SK-N-SH treated with all-trans-retinoic acid at 6 μM for 48 hours (cell line): ENCODE results near the gene POLR2M.

Source experiments
- ATAC-seq: fragments of 200-7000 bp; cut with Tn5 transposase; 3 replicates; pipeline ENCODE4 v1.9.1; 2020; ENCODE audit warnings: mild to moderate bottlenecking, moderate library complexity
- BACH2 ChIP-seq: fragments of 250-450 bp; sonication (Bioruptor Pico); IDR thresholded peaks from 2 replicates; pipeline ENCODE4 v1.9.0; 2021; ENCODE audit warnings: mild to moderate bottlenecking, borderline replicate concordance
- CREB5 ChIP-seq: fragments of 250-450 bp; sonication (Bioruptor Pico); IDR thresholded peaks from 2 replicates; pipeline ENCODE4 v1.5.1; 2020; ENCODE audit warnings: low read depth, mild to moderate bottlenecking, moderate library complexity
- CSDC2 ChIP-seq: fragments of 250-450 bp; sonication (Bioruptor Pico); IDR thresholded peaks from 2 replicates; pipeline ENCODE4 v1.5.0; 2020; ENCODE audit warnings: mild to moderate bottlenecking, moderate library complexity
- ESRRG ChIP-seq: fragments of 250-450 bp; sonication (Bioruptor Pico); IDR thresholded peaks from 2 replicates; pipeline ENCODE4 v1.6.1; 2021; ENCODE audit warnings: mild to moderate bottlenecking
- GLIS3 ChIP-seq: fragments of 250-450 bp; sonication (Bioruptor Pico); IDR thresholded peaks from 2 replicates; pipeline ENCODE4 v1.5.0; 2020; ENCODE audit warnings: mild to moderate bottlenecking, moderate library complexity
- ISL1 ChIP-seq: fragments of 250-450 bp; sonication (Bioruptor Pico); IDR thresholded peaks from 2 replicates; pipeline ENCODE4 v2.1.2; 2022; ENCODE audit warnings: mild to moderate bottlenecking, moderate library complexity
- OSR1 ChIP-seq: fragments of 250-450 bp; sonication (Bioruptor Pico); IDR thresholded peaks from 2 replicates; pipeline ENCODE4 v1.8.0; 2022; ENCODE audit warnings: moderate library complexity, mild to moderate bottlenecking, inconsistent platforms
- PPARA ChIP-seq: fragments of 250-450 bp; sonication (Bioruptor Pico); IDR thresholded peaks from 2 replicates; pipeline ENCODE4 v1.5.0; 2020; ENCODE audit warnings: mild to moderate bottlenecking, borderline replicate concordance
- SNAI2 ChIP-seq: fragments of 250-450 bp; sonication (Bioruptor Pico); IDR thresholded peaks from 2 replicates; pipeline ENCODE4 v1.5.0; 2020; ENCODE audit warnings: mild to moderate bottlenecking, moderate library complexity
- TCF4 ChIP-seq: fragments of 250-450 bp; sonication (Bioruptor Pico); IDR thresholded peaks from 2 replicates; pipeline ENCODE4 v1.8.0; 2021; ENCODE audit warnings: mild to moderate bottlenecking, moderate library complexity, borderline replicate concordance
- TOX ChIP-seq: fragments of 250-450 bp; sonication (Bioruptor Pico); IDR thresholded peaks from 2 replicates; pipeline ENCODE4 v1.8.0; 2021; ENCODE audit warnings: mild to moderate bottlenecking, moderate library complexity, borderline replicate concordance
- TSHZ2 ChIP-seq: fragments of 250-450 bp; sonication (Bioruptor Pico); IDR thresholded peaks from 2 replicates; pipeline ENCODE4 v1.5.0; 2020; ENCODE audit warnings: mild to moderate bottlenecking, moderate library complexity
- ZC3H10 ChIP-seq: fragments of 250-450 bp; sonication (Bioruptor Pico); IDR thresholded peaks from 2 replicates; pipeline ENCODE4 v1.5.1; 2021; ENCODE audit warnings: mild to moderate bottlenecking, moderate library complexity
- ZFP3 ChIP-seq: fragments of 250-450 bp; sonication (Bioruptor Pico); IDR thresholded peaks from 2 replicates; pipeline ENCODE4 v1.5.0; 2020; ENCODE audit warnings: mild to moderate bottlenecking, moderate library complexity
- ZFP30 ChIP-seq: fragments of 450-650 bp; formaldehyde crosslinking; IDR thresholded peaks from 2 replicates; pipeline ENCODE4 v1.5.0; 2022; ENCODE audit warnings: mild to moderate bottlenecking, moderate library complexity
- ZNF565 ChIP-seq: fragments of 450-650 bp; formaldehyde crosslinking; conservative IDR thresholded peaks from 2 replicates; pipeline ENCODE4 v1.5.0; 2020; ENCODE audit warnings: low read depth, mild to moderate bottlenecking, moderate library complexity
- ZNF70 ChIP-seq: fragments of 450-650 bp; formaldehyde crosslinking; IDR thresholded peaks from 2 replicates; pipeline ENCODE4 v1.5.0; 2020; ENCODE audit warnings: mild to moderate bottlenecking, moderate library complexity
- ZNF8 ChIP-seq: fragments of 450-650 bp; formaldehyde crosslinking; IDR thresholded peaks from 2 replicates; pipeline ENCODE4 v1.5.0; 2020; ENCODE audit warnings: mild to moderate bottlenecking, moderate library complexity
- TF ChIP-seq, protein P1 (sequence below): fragments of 250-450 bp; sonication (Bioruptor Pico); IDR thresholded peaks from 2 replicates; pipeline ENCODE4 v1.8.0; 2021; ENCODE audit warnings: low read depth, mild to moderate bottlenecking, moderate library complexity, borderline replicate concordance
- TF ChIP-seq, protein P2 (sequence below): fragments of 250-450 bp; sonication (Bioruptor Pico); IDR thresholded peaks from 2 replicates; pipeline ENCODE4 v1.8.0; 2020; ENCODE audit warnings: mild to moderate bottlenecking, moderate library complexity, borderline replicate concordance
- TF ChIP-seq, protein P3 (sequence below): fragments of 250-450 bp; sonication (Bioruptor Pico); IDR thresholded peaks from 2 replicates; pipeline ENCODE4 v1.5.1; 2021; ENCODE audit warnings: mild to moderate bottlenecking, moderate library complexity

The POLR2M gene

GRCh38 chr15:57676585-57676984 is 29.9 kb upstream of the POLR2M start:
- ATAC-seq, result no peak

DNA sequence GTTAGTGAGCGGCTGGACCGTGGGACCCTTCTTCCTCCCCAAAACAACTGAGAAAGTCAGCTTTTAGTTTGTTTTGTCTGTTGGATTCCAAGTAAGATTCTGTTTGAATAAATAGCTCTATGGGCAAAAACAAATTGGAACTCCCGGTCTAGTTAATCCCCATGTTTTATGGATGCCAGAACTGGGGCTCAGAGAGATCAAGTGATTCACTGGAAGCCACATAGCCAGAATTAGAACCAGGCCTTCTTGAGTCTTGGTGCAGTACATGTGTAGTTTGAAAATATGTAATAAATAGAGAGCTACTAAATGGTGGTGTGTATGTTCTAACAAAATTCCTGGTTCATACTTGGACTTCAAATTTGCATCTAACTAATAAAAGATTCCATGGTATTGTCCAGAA is 29.3 kb upstream of the POLR2M start:
- ATAC-seq, result no peak
- TF ChIP-seq OSR1, result no peak
- TF ChIP-seq, protein P1, sequence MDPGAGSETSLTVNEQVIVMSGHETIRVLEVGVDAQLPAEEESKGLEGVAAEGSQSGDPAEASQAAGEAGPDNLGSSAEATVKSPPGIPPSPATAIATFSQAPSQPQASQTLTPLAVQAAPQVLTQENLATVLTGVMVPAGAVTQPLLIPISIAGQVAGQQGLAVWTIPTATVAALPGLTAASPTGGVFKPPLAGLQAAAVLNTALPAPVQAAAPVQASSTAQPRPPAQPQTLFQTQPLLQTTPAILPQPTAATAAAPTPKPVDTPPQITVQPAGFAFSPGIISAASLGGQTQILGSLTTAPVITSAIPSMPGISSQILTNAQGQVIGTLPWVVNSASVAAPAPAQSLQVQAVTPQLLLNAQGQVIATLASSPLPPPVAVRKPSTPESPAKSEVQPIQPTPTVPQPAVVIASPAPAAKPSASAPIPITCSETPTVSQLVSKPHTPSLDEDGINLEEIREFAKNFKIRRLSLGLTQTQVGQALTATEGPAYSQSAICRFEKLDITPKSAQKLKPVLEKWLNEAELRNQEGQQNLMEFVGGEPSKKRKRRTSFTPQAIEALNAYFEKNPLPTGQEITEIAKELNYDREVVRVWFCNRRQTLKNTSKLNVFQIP, result no peak
- no peak for TF ChIP-seq ZNF70 (CRISPR knock-in tag)
- no peak for TF ChIP-seq ESRRG (CRISPR knock-in tag)
- TF ChIP-seq, protein P2, sequence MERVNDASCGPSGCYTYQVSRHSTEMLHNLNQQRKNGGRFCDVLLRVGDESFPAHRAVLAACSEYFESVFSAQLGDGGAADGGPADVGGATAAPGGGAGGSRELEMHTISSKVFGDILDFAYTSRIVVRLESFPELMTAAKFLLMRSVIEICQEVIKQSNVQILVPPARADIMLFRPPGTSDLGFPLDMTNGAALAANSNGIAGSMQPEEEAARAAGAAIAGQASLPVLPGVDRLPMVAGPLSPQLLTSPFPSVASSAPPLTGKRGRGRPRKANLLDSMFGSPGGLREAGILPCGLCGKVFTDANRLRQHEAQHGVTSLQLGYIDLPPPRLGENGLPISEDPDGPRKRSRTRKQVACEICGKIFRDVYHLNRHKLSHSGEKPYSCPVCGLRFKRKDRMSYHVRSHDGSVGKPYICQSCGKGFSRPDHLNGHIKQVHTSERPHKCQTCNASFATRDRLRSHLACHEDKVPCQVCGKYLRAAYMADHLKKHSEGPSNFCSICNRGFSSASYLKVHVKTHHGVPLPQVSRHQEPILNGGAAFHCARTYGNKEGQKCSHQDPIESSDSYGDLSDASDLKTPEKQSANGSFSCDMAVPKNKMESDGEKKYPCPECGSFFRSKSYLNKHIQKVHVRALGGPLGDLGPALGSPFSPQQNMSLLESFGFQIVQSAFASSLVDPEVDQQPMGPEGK (CRISPR knock-in tag), result no peak
- no peak for TF ChIP-seq TSHZ2 (CRISPR knock-in tag)
- no peak for TF ChIP-seq ZNF565 (CRISPR knock-in tag)

More at GRCh38 chr15:57676585-57676984, 29.9 kb upstream of the POLR2M start:
- TF ChIP-seq GLIS3 (CRISPR knock-in tag) (no peak), CSDC2 (CRISPR knock-in tag) (no peak), CREB5 (no peak), PPARA (CRISPR knock-in tag) (no peak), ISL1 (no peak), ESRRG (CRISPR knock-in tag) (no peak), TOX (CRISPR knock-in tag) (no peak), SNAI2 (no peak), ZC3H10 (CRISPR knock-in tag) (no peak), ZNF8 (CRISPR knock-in tag) (no peak), ZFP3 (no peak), ZNF565 (CRISPR knock-in tag) (no peak), TSHZ2 (CRISPR knock-in tag) (no peak), ZFP30 (CRISPR knock-in tag) (no peak), BACH2 (CRISPR knock-in tag) (no peak), ZNF70 (CRISPR knock-in tag) (no peak), TCF4 (CRISPR knock-in tag) (no peak)
- TF ChIP-seq, protein P3, sequence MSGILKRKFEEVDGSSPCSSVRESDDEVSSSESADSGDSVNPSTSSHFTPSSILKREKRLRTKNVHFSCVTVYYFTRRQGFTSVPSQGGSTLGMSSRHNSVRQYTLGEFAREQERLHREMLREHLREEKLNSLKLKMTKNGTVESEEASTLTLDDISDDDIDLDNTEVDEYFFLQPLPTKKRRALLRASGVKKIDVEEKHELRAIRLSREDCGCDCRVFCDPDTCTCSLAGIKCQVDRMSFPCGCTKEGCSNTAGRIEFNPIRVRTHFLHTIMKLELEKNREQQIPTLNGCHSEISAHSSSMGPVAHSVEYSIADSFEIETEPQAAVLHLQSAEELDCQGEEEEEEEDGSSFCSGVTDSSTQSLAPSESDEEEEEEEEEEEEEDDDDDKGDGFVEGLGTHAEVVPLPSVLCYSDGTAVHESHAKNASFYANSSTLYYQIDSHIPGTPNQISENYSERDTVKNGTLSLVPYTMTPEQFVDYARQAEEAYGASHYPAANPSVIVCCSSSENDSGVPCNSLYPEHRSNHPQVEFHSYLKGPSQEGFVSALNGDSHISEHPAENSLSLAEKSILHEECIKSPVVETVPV (CRISPR knock-in tag), result no peak
- TF ChIP-seq, protein P1, result no peak
- TF ChIP-seq, protein P2 (CRISPR knock-in tag), result no peak
